Measurements from ENCODE around the gene LRMDA. TPM values are rescaled to one million over a fixed set of nuclear protein-coding genes. Genes with fewer than 3 reads are reported as not detected.

LRMDA gene
- total RNA-seq, 1 experiment from 2014 or later = 4.8 TPM

DNA sequence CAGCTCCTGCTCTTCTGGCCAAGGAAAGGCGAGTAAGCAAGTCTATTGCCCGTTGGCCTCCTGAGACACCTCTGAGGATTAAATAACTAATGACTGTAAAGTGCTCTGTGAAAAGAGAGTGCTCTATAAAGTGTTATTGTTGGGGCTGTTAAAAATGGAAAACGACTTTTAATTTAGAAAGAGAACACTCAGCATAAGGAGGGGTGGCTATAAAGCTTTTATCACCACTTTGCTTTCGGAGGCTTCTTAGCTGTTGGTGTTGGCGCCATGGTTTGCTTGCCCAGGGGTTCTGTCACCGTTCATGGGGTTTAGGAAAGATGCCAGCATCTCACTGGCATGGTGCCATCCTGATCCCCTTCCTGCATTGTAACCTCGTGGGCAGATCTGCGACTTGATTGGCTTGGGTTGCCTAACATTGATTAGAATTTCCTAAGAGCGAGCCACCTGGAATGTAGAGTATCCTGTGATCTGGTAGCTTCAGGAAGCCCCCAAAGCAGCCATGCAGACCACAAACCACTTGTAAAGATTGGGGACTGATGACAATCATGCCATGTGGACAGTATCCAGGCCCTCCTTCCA is 509.9 kb downstream of the LRMDA start (continued):
- TF ChIP-seq CTCF (IDR thresholded peaks at IDR 0.05 in 2 of 3, conservative IDR thresholded peaks at IDR 0.05 in 1 of 3; ENCODE audit: borderline replicate concordance in 1 of 3, insufficient read depth in 1 of 3, low read depth in 2 of 3, low read length in 2 of 3) = no peak
- TF ChIP-seq ATF3 (IDR thresholded peaks at IDR 0.05) = no peak
- TF ChIP-seq FOSL1 (IDR thresholded peaks at IDR 0.05; ENCODE audit: low read depth) = no peak
- no peak for TF ChIP-seq POLR2A (IDR thresholded peaks at IDR 0.05; ENCODE audit: borderline replicate concordance, extremely low read depth, insufficient read depth, insufficient read length)
- TF ChIP-seq EZH2phosphoT487 (IDR thresholded peaks at IDR 0.05; ENCODE audit: borderline replicate concordance) = no peak
- no peak for TF ChIP-seq EGR1 (IDR thresholded peaks at IDR 0.05; ENCODE audit: low read depth)
- no peak for TF ChIP-seq SIN3A (IDR thresholded peaks at IDR 0.05; ENCODE audit: low read depth)

DNA sequence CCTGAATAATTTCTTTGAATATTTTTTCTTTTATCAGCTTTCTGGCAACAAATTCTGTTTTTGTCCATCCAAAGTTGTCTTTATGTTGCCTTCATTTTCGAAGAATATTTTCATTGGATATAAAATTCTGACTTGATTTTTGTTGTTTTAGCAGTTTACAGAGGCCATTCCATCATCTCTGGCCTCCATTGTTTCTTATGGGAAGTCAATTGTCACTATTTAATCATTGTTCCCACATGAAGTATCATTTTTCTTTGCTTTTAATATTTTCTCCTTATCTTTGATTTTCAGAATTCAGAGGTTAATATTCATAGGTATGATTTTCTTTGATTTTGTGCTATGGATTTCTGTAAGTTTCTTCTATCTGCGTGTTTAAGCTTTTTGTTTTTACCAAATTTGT is 512.6 kb downstream of the LRMDA start:
- Histone ChIP-seq H3K9ac (ENCODE audit: low read length) (no peak overlapping the region), H3K27me3 (ENCODE audit: insufficient read depth, low read length) (peaks cover 6% of the 10 kb centered on the region; the same call in 1 of the 2 replicates), H4K20me1 (ENCODE audit: insufficient read depth) (no peaks in the 10 kb centered on the region), H3K27ac (ENCODE audit: low read depth, low read length) (no peak overlapping the region), H3K4me2 (ENCODE audit: low read length) (no peak overlapping the region), H3K4me3 (replicated peaks in 1 of 2; ENCODE audit: low read depth in 1 of 2, low read length in 2 of 2) (no peak overlapping the region), H3K36me3 (ENCODE audit: control insufficient read depth in 1 of 2, insufficient read depth in 2 of 2, low read length in 2 of 2) (no peaks in the 10 kb centered on the region), H3K4me1 (ENCODE audit: control insufficient read depth in 1 of 2, insufficient read depth in 2 of 2, low read length in 2 of 2) (no peaks in the 10 kb centered on the region), H3K79me2 (ENCODE audit: insufficient read depth, low read length) (no peaks in the 10 kb centered on the region), H3K9me2 (ENCODE audit: insufficient read depth) (no peaks in the 10 kb centered on the region), H3K9me3 (ENCODE audit: control insufficient read depth in 1 of 2, insufficient read depth in 1 of 2, low read depth in 1 of 2, low read length in 2 of 2) (no peaks in the 10 kb centered on the region), H2AFZ (ENCODE audit: low read depth, low read length, poor library complexity, severe bottlenecking) (no peak overlapping the region)
- intact Hi-C loops (cut with micrococcal nuclease) = no loop called here
- ChIA-PET CTCF (no interaction called here), RAD21 (ENCODE audit: low non-redundant PET in 1 of 2, low total read pairs in 2 of 2, uncharacterized antibody in 2 of 2, unreplicated experiment in 2 of 2) (no interaction called here), POLR2A (no interaction called here)
- no peak for DNase-seq (ENCODE audit: low read depth, low spot score)
- no TSS peak for BruUV-seq (replicated peaks)
- no peak for TF ChIP-seq EZH2 (IDR thresholded peaks at IDR 0.05)
- TF ChIP-seq FOSL1 (IDR thresholded peaks at IDR 0.05; ENCODE audit: low read depth) = no peak
- TF ChIP-seq JUND (IDR thresholded peaks at IDR 0.05) = no peak
- no peak for TF ChIP-seq POLR2A (IDR thresholded peaks at IDR 0.05; ENCODE audit: borderline replicate concordance, extremely low read depth, insufficient read depth, insufficient read length)
- no peak for TF ChIP-seq ZFX (IDR thresholded peaks at IDR 0.05)
- no peak for TF ChIP-seq REST (IDR thresholded peaks at IDR 0.05; ENCODE audit: low read depth)
- TF ChIP-seq POLR2AphosphoS5 (IDR thresholded peaks at IDR 0.05; ENCODE audit: low read depth, low read length) = no peak
- TF ChIP-seq CEBPB (IDR thresholded peaks at IDR 0.05; ENCODE audit: low read depth) = no peak
- TF ChIP-seq ZNF274 (IDR thresholded peaks at IDR 0.05; ENCODE audit: low read depth, low read length) = no peak
- no peak for TF ChIP-seq CTCF (IDR thresholded peaks at IDR 0.05 in 2 of 3, conservative IDR thresholded peaks at IDR 0.05 in 1 of 3; ENCODE audit: borderline replicate concordance in 1 of 3, insufficient read depth in 1 of 3, low read depth in 2 of 3, low read length in 2 of 3)
- TF ChIP-seq ATF3 (IDR thresholded peaks at IDR 0.05) = no peak
- no peak for TF ChIP-seq EZH2phosphoT487 (IDR thresholded peaks at IDR 0.05; ENCODE audit: borderline replicate concordance)
- TF ChIP-seq EGR1 (IDR thresholded peaks at IDR 0.05; ENCODE audit: low read depth) = no peak
- no peak for TF ChIP-seq SRF (IDR thresholded peaks at IDR 0.05; ENCODE audit: low read depth)
- TF ChIP-seq MAX (IDR thresholded peaks at IDR 0.05) = no peak
- no peak for TF ChIP-seq SIN3A (IDR thresholded peaks at IDR 0.05; ENCODE audit: low read depth)
- no peak for ATAC-seq

Data from HCT116 (cell line).